K562 (cell line): Measurements from ENCODE around the gene ING4. TPM values are rescaled to one million over a fixed set of nuclear protein-coding genes. Genes with fewer than 3 reads are reported as not detected.

Experiments
- ADNP ChIP-seq: fragments of 200-800 bp; sonication (Bioruptor generic); IDR thresholded peaks from 2 replicates; pipeline ENCODE4 v1.6.1; 2016; ENCODE audit warnings: missing genetic modification characterization, missing compliant biosample characterization
- BRD9 ChIP-seq: fragments of 450-650 bp; IDR thresholded peaks from 2 replicates; pipeline ENCODE4 v1.6.1; 2018; ENCODE audit warnings: low read depth; ENCODE audit not compliant: partially characterized antibody
- CEBPG ChIP-seq, 3 experiments: fragments of 200-800 bp in 1 of 3; sonication (Bioruptor generic) in 1 of 3; sonication (generic) in 1 of 3; formaldehyde crosslinking in 1 of 3; IDR thresholded peaks in 2 of 3; conservative IDR thresholded peaks in 1 of 3; 2 replicates each; pipeline versions ENCODE4 v1.6.1 to v1.8.0; 2016 to 2022; ENCODE audit warnings: missing compliant biosample characterization in 2 of 3, missing genetic modification characterization in 2 of 3, mild to moderate bottlenecking in 1 of 3, missing genetic modification reagents in 1 of 3
- FOXA3 ChIP-seq, 2 experiments: fragments of 450-650 bp in 1 of 2; sonication (generic) in 1 of 2; formaldehyde crosslinking; IDR thresholded peaks in 1 of 2; conservative IDR thresholded peaks in 1 of 2; 2 replicates each; pipeline versions ENCODE4 v1.4.0 to v1.8.0; 2020 to 2022; ENCODE audit warnings: mild to moderate bottlenecking in 2 of 2, missing genetic modification reagents in 1 of 2
- HMGXB4 ChIP-seq: sonication (generic); formaldehyde crosslinking; IDR thresholded peaks from 2 replicates; pipeline ENCODE4 v1.8.1; 2023; ENCODE audit warnings: mild to moderate bottlenecking, missing genetic modification reagents
- IRF2 ChIP-seq: sonication (generic); formaldehyde crosslinking; IDR thresholded peaks from 2 replicates; pipeline ENCODE4 v1.8.1; 2022; ENCODE audit warnings: mild to moderate bottlenecking, missing genetic modification reagents
- JUND ChIP-seq, 2 experiments: IDR thresholded peaks; 2 replicates in 1 of 2; 3 replicates in 1 of 2; pipeline ENCODE4 v1.6.1; 2011; ENCODE audit warnings: borderline replicate concordance in 2 of 2, low read depth in 2 of 2, low read length in 2 of 2, improper control_type of control experiment in 1 of 2, missing biosample characterization in 1 of 2, missing genetic modification characterization in 1 of 2, missing genetic modification reagents in 1 of 2
- MCM5 ChIP-seq: fragments of 450-650 bp; IDR thresholded peaks from 2 replicates; pipeline ENCODE4 v1.6.1; 2016; ENCODE audit warnings: low read depth
- PHF8 ChIP-seq: fragments of 200-600 bp; sonication (generic); IDR thresholded peaks from 2 replicates; pipeline ENCODE4 v1.6.1; 2012; ENCODE audit warnings: mixed run types, mild to moderate bottlenecking, inconsistent platforms, low read length, moderate library complexity, borderline replicate concordance
- PML ChIP-seq: IDR thresholded peaks from 2 replicates; pipeline ENCODE4 v1.6.1; 2012; ENCODE audit warnings: low read length, inconsistent platforms
- PPARD ChIP-seq: fragments of 250-450 bp; sonication (Bioruptor Pico); IDR thresholded peaks from 2 replicates; pipeline ENCODE4 v1.8.0; 2022; ENCODE audit warnings: inconsistent platforms, mild to moderate bottlenecking, moderate library complexity
- RAD51 ChIP-seq: fragments of 450-650 bp; IDR thresholded peaks from 2 replicates; pipeline ENCODE4 v1.7.1; 2016; ENCODE audit warnings: low read depth, mild to moderate bottlenecking, borderline replicate concordance
- RBM25 ChIP-seq: fragments of 200-400 bp; formaldehyde crosslinking; IDR thresholded peaks from 2 replicates; pipeline ENCODE4 v1.6.1; 2018; ENCODE audit warnings: low read length, low read depth, moderate library complexity; ENCODE audit not compliant: severe bottlenecking
- TCF7 ChIP-seq: sonication (generic); IDR thresholded peaks from 2 replicates; pipeline ENCODE4 v1.6.1; 2016; ENCODE audit warnings: antibody characterized with exemption, borderline replicate concordance
- ZNF354B ChIP-seq: fragments of 250-450 bp; sonication (Bioruptor Pico); IDR thresholded peaks from 2 replicates; pipeline ENCODE4 v1.4.0; 2020
- ZNF57 ChIP-seq: fragments of 450-650 bp; formaldehyde crosslinking; IDR thresholded peaks from 2 replicates; pipeline ENCODE4 v1.4.0; 2020; ENCODE audit warnings: mild to moderate bottlenecking, moderate library complexity
- ZZZ3 ChIP-seq: fragments of 450-650 bp; IDR thresholded peaks from 2 replicates; pipeline ENCODE4 v1.6.1; 2016; ENCODE audit warnings: antibody characterized with exemption, mild to moderate bottlenecking, moderate library complexity
- polyA plus RNA-seq, 8 experiments: library from polyadenylated mRNA; depleted of rRNA in 4 of 8; stranded (reverse) in 5 of 8; unstranded in 3 of 8; fragments of >200 nt; fragmentation: Nextera tagmentation in 2 of 8; fragmentation: Illumina TruSeq in 1 of 8; extraction: Ambion mirVana in 2 of 8; extraction: Trizol in 1 of 8; gene quantifications; 2 replicates each; pipeline versions ENCODE4 v1.2.1 to v1.2.3, GENCODE V29; 2011 to 2014; ENCODE audit warnings: inconsistent platforms in 1 of 8, missing spikeins in 1 of 8
- total RNA-seq, 7 experiments: library from RNA; depleted of rRNA in 6 of 7; stranded (reverse); fragments of >200 nt in 6 of 7; fragmentation: Illumina TruSeq in 2 of 7; extraction: Trizol in 2 of 7; gene quantifications; 2 replicates each; pipeline versions ENCODE4 v1.2.1 to v1.2.3, GENCODE V29; 2011 to 2021; ENCODE audit warnings: low replicate concordance in 1 of 7
- TF ChIP-seq, protein P1 (sequence below): fragments of 250-450 bp; sonication (Bioruptor Pico); IDR thresholded peaks from 2 replicates; pipeline ENCODE4 v1.5.0; 2020; ENCODE audit warnings: mild to moderate bottlenecking, borderline replicate concordance
- TF ChIP-seq, protein P2 (sequence below): fragments of 250-450 bp; sonication (Bioruptor Pico); IDR thresholded peaks from 2 replicates; pipeline ENCODE4 v1.4.0; 2020
- TF ChIP-seq, protein P3 (sequence below): sonication (generic); formaldehyde crosslinking; IDR thresholded peaks from 2 replicates; pipeline ENCODE4 v1.8.1; 2022; ENCODE audit warnings: missing genetic modification reagents

The ING4 gene
- total and polyA plus RNA-seq, 9 of the 15 experiments (the other 6 are each of a cell fraction or from before 2014, with no cell fraction given): 6.6 to 30.2 (median 15.7) TPM

GRCh38 chr12:6688999-6689882, 26.3 kb upstream of the ING4 start, which contains the start of gene ZNF384 (continued):
- TF ChIP-seq TCF7 (no peak), PHF8 (peak; percentile 75; the same call in 1 of the 2 replicates), RBM25 (peak; percentile 26), RAD51 (no peak), HMGXB4 (CRISPR knock-in tag) (no peak), BRD9 (no peak), MCM5 (no peak), ADNP (tag) (no peak), IRF2 (CRISPR knock-in tag) (no peak), FOXA3 (CRISPR knock-in tag; conservative IDR thresholded peaks at IDR 0.05 in 1 of 2, IDR thresholded peaks at IDR 0.05 in 1 of 2) (no peak), ZZZ3 (no peak), CEBPG (CRISPR knock-in tag; IDR thresholded peaks at IDR 0.05) (no peak), CEBPG (tag; conservative IDR thresholded peaks at IDR 0.05 in 1 of 2, IDR thresholded peaks at IDR 0.05 in 1 of 2) (no peak), PML (peak; percentile 69), ZNF57 (CRISPR knock-in tag) (no peak), PPARD (CRISPR knock-in tag) (no peak), JUND (IDR thresholded peaks at IDR 0.05; ENCODE audit: borderline replicate concordance, low read depth, low read length) (peak; percentile 74; the same call in 1 of the 2 replicates), JUND (tag; IDR thresholded peaks at IDR 0.05; ENCODE audit: borderline replicate concordance, low read depth, low read length) (peak; percentile 30; the same call in 1 of the 3 replicates), ZNF354B (CRISPR knock-in tag) (no peak)
- TF ChIP-seq, protein P1, sequence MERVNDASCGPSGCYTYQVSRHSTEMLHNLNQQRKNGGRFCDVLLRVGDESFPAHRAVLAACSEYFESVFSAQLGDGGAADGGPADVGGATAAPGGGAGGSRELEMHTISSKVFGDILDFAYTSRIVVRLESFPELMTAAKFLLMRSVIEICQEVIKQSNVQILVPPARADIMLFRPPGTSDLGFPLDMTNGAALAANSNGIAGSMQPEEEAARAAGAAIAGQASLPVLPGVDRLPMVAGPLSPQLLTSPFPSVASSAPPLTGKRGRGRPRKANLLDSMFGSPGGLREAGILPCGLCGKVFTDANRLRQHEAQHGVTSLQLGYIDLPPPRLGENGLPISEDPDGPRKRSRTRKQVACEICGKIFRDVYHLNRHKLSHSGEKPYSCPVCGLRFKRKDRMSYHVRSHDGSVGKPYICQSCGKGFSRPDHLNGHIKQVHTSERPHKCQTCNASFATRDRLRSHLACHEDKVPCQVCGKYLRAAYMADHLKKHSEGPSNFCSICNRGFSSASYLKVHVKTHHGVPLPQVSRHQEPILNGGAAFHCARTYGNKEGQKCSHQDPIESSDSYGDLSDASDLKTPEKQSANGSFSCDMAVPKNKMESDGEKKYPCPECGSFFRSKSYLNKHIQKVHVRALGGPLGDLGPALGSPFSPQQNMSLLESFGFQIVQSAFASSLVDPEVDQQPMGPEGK (CRISPR knock-in tag): no peak
- TF ChIP-seq, protein P2, sequence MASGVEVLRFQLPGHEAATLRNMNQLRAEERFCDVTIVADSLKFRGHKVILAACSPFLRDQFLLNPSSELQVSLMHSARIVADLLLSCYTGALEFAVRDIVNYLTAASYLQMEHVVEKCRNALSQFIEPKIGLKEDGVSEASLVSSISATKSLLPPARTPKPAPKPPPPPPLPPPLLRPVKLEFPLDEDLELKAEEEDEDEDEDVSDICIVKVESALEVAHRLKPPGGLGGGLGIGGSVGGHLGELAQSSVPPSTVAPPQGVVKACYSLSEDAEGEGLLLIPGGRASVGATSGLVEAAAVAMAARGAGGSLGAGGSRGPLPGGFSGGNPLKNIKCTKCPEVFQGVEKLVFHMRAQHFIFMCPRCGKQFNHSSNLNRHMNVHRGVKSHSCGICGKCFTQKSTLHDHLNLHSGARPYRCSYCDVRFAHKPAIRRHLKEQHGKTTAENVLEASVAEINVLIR (CRISPR knock-in tag): peak; percentile 91
- TF ChIP-seq, protein P3, sequence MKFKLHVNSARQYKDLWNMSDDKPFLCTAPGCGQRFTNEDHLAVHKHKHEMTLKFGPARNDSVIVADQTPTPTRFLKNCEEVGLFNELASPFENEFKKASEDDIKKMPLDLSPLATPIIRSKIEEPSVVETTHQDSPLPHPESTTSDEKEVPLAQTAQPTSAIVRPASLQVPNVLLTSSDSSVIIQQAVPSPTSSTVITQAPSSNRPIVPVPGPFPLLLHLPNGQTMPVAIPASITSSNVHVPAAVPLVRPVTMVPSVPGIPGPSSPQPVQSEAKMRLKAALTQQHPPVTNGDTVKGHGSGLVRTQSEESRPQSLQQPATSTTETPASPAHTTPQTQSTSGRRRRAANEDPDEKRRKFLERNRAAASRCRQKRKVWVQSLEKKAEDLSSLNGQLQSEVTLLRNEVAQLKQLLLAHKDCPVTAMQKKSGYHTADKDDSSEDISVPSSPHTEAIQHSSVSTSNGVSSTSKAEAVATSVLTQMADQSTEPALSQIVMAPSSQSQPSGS: no peak
